GM18498 (cell line): ENCODE results near the gene CCDC30.

Source experiments
- ATAC-seq: cut with Tn5 transposase; IDR thresholded peaks from one replicate; pipeline ENCODE4 v1.9.1; 2021; ENCODE audit warnings: mild to moderate bottlenecking, moderate library complexity; ENCODE audit not compliant: unreplicated experiment

Gene CCDC30

DNA sequence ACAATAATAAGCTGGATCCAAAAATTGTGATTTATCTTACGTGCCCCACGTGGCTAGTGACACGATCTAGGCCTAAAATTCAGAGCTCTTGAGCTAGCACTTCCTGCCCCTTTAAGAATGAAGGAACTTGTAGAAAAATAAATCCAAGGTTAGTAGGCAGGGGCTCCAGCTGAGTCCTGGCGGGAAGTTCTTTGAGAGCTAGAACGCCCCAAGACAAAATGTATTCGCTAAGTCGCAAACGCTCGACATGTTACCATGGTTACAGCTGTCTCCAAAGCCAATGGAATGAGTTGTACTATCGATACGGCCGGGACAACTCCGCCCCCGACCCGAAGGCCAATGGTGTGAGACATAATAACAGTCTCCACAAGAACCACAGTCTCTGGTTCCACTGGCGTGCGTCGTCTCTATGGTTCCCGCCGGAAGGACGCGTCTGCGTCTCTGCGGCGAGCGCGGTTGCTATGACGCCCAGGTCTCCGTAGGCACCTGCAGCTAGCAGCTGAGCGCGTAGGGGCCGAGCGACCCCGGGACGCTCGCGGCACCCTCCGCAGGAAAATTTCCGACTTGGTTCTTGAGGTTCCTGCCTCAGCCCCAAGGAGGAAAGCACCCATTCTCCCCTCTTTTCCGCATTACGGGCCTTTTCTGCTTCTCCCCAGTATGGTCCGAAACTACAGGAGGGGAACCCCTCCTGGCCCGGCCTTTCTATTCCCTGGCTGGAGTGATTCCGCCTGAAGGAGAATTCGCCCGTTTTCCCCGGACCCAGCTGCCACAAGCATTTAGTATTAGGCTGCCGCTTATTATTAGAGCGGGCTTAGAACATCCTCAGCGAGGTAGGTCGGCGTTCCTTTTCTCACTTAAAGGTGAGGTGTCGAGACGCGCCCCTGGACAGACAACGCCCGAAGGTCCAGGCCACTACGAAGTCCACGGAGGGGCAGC is at the start of gene CCDC30:
TSS of gene CCDC30 (plus strand) at position 459 of the 936 bp plus-strand sequence. CDS start 17,266 bp downstream, outside the sequence.
- peak; percentile 99 for ATAC-seq

GRCh38 chr1:42414551-42415496 is 48.3 kb upstream of the CCDC30 start:
- no peak for ATAC-seq

GRCh38 chr1:42417166-42417565 is 45.9 kb upstream of the CCDC30 start:
- no peak for ATAC-seq

DNA sequence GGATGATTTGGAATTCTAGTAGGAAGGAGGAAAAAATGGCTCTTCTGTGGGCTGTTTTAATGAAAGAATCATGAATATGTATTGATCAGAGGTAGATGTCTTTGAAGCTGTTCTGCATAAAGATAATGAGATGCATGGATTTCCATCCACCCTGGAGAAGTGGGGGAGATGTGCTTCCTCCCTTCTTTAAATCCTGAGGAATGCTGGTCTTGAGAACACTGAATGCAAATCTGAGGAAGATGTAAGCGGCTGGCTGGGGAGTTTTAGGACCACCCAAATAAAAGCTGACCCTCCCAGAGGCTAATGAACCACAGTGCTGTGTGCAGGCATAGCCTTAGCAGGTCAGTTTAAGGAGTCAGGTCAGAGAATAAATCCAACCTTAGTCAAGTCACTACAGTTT is 44.6 kb upstream of the CCDC30 start:
- ATAC-seq = no peak

DNA sequence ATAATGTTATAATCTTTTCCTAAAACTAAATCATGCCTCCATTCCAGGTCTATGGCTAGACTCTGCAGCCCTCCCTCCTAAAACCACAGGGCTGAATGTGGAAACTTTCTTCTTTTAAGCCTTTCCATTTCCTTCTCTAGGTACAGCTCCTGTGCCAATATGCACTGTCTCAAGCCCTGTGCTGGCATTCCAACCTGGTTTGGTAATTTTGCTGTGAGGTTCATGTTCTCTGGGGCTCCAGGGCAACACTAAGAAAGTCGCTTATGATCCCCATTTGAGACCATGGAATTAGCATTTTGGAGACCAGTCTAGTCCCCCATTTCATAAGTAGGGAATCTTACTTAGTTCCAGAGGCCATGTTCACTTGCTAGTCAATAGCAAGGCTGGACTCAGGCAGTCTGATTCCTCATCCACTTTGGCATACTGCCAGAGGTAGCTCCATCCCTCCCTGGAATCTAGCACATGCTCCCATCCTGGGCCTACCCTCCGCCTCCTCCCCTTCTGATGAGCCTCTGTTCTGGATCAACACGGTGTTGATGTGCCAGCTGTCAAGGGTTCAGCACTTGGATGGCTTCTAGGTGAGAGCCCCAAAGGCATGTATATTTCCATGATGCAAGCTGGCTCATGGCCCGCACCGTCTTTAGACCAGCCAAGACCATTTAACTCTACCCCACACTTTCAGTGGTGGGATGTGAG is 43.8 kb upstream of the CCDC30 start:
- ATAC-seq = no peak

DNA sequence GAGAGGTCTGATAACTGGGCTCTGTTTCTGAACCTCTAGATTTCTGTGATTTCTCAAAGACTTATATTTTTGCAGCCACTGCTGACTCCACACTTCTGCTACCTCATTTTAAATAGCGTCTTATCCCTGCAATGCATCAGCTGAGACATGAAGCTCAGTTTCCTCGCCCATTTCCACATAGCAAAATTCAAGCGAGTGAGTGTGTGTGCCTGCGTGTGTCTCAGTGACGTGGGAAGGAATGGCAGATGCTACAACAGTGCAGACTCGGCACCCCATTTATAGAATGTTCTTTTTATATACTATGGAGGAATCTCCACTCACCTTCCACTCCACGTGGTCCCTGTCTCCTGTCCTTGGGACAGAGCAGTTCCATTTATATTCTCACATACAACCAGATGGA is 43.0 kb upstream of the CCDC30 start:
- no peak for ATAC-seq

- no peak for ATAC-seq
Observed at GRCh38 chr1:42420911-42421585, 42.0 kb upstream of the CCDC30 start.

- no peak for ATAC-seq
Observed at GRCh38 chr1:42422737-42423136, 40.3 kb upstream of the CCDC30 start.

GRCh38 chr1:42423681-42424080 is 39.4 kb upstream of the CCDC30 start:
- no peak for ATAC-seq

DNA sequence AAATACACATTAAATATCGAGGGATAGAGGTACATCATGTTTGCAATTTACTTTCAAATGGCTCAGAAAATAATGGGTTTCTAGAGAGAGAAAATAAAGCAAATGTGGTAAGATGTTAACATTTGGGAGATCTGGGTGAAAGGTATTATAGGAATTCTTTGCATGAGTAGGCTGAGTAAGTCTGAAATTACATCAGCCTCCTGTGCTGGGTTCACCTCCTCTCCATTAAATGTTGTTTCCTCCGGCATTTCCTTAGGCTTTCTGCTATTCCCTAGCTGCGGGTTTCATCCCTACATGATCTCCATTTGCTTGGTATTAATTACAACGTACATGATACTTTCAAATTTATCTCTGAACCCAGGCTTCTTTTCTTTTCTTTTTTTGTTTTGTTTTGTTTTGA is 38.9 kb upstream of the CCDC30 start:
- ATAC-seq = no peak

DNA sequence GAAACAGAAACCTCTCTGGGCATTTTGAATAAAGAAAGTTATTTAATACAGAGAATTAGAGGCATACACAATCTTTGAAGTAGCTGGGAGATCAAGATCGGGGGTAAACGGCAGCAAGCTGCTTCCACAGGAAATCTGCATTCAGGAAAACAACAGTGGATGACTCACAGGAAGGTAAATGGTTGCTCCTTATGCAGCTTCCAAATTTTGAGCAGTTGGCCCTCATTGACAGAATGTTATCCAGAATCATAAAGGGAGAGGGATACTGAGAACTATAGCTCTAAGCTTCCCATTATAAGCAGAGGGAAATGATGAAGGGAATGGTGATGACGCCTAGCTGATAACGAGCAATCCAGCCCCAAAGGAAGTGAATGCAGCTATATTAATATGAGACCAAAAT is 35.8 kb upstream of the CCDC30 start:
- no peak for ATAC-seq

DNA sequence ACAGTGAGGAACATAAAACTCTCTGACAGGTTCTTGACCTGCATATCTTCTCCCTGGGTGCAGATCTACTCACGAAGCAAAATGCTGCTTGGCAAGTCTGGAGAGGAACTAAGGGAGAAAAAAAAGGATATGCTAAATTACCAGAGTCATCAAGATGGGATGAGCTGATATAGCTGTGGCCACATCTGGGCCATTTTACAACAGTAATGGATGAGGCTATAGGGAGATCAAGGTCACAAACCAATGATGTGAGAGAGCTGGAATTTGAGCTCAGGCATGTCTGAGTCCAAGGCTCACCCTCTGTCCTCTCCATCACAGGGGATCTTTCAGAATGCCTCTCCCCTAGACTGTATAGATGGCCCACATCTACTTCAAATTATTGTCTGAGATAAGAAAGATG is 33.5 kb upstream of the CCDC30 start:
- ATAC-seq = no peak

- ATAC-seq = no peak
Observed at GRCh38 chr1:42430286-42431135, 32.6 kb upstream of the CCDC30 start.

- no peak for ATAC-seq
Observed at GRCh38 chr1:42431514-42431913, 31.6 kb upstream of the CCDC30 start.

DNA sequence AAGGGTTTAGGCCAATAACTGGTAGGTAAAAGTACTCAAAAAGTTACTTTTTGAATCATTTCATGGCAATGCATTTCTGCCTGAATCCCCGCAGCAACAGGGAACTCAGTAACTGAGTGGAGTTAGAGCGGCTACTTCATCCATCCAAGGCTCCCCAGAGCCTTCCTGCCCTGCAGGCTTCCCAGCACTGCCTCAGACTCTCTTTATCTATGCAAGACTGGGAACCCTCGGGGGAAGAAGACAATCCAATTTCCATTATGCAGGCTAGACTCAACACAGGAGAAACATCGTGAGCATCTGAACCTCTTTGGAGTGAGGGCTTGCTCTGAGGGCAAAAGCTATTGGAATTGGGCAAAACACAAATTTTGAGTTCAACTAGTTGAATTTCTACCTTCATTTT is 30.4 kb upstream of the CCDC30 start:
- ATAC-seq = no peak

GRCh38 chr1:42433369-42433768 is 29.7 kb upstream of the CCDC30 start:
- no peak for ATAC-seq

GRCh38 chr1:42434340-42434739 is 28.7 kb upstream of the CCDC30 start:
- ATAC-seq = no peak

DNA sequence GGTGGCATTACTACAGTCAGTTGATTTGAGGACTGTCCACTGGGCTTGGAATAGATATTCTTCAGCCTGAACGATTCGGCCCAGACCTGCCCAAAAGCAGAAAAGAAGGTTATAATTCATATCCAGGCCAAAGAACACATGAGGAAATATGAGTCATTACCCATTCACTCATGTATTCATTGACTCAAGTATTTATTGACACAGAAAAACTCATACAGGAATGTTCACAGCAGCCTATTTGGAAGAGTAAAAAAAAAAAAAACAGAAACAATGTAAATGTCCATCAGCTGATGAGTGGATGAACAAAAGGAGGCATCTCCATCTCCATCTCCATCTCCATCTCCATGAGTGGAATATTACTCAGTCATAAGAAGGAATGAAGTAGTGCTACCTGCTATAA is 23.1 kb upstream of the CCDC30 start:
- ATAC-seq = no peak

GRCh38 chr1:42442662-42443061 is 20.4 kb upstream of the CCDC30 start:
- ATAC-seq = no peak

- ATAC-seq = no peak
Observed at GRCh38 chr1:42449256-42449655, 13.8 kb upstream of the CCDC30 start.
